ENCODE data around the gene DUSP28.
"Not testable (repeated sequence)": the region's sequence is repeated elsewhere in the genome, so short reads cannot be mapped to it uniquely, and the experiment has no call there.

Gene DUSP28

GRCh38 chr2:240529344-240529999 lies 30.7 kb upstream of the DUSP28 start:
- no peak overlapping the region for H3K27ac ChIP-seq
- TF ChIP-seq, protein P1, sequence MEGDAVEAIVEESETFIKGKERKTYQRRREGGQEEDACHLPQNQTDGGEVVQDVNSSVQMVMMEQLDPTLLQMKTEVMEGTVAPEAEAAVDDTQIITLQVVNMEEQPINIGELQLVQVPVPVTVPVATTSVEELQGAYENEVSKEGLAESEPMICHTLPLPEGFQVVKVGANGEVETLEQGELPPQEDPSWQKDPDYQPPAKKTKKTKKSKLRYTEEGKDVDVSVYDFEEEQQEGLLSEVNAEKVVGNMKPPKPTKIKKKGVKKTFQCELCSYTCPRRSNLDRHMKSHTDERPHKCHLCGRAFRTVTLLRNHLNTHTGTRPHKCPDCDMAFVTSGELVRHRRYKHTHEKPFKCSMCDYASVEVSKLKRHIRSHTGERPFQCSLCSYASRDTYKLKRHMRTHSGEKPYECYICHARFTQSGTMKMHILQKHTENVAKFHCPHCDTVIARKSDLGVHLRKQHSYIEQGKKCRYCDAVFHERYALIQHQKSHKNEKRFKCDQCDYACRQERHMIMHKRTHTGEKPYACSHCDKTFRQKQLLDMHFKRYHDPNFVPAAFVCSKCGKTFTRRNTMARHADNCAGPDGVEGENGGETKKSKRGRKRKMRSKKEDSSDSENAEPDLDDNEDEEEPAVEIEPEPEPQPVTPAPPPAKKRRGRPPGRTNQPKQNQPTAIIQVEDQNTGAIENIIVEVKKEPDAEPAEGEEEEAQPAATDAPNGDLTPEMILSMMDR (conservative IDR thresholded peaks at IDR 0.05) = no peak

GRCh38 chr2:240530181-240530580 lies 30.0 kb upstream of the DUSP28 start:
- TF ChIP-seq, protein P1 (conservative IDR thresholded peaks at IDR 0.05) = no peak
- H3K27ac ChIP-seq = no peak overlapping the region

DNA sequence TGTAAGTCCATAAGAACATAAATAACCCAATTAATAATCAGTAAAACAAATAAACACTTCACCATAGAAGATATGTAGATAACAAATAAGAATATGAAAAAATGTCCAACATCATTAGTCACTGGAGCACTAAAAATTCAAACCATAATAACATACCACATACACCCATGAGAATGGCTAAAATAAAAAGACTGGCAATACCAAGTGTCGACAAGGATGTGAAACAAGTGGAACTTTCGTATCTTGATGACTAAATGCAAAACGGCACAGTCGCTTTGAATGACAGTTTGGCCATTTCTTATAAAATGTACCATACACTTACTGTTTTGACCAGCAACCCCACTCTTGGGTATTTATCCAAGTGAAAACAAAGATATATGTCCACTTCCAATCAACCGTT lies 29.1 kb upstream of the DUSP28 start:
- no peak overlapping the region for H3K27ac ChIP-seq
- TF ChIP-seq, protein P1 (conservative IDR thresholded peaks at IDR 0.05) = no peak

DNA sequence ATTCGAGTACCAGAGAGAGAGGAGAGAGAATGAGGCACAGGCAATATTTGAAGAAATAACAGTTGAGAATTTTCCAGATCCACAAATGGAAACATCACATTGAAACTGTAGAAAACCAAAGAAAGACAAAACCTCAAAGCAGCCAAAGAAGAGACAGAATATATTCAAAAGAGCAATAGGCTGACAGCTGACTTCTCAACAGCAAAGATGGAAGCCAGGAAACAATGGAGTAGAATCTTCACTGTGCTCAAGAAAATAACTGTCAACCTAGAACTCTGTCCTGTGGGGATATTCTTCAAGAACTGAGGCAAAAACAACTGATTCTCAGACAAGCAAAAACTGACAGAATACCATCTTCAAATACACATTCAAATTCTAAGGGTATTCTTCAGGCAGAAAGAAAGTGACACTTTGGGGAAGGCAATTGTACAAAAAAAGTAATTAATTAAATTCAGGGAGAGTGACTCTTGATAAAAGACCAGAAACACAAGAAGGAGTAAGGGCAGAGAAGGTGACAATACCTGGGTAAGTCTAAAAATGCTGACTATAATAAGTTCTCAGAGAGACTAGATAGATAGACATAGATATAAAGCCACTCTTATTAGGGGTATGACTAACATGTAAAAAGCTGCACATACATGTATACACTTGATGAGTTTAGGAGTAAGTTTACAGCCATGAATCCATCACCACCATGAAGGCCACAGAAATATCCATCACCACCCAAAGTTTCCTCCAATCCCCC lies 28.0 kb upstream of the DUSP28 start:
- TF ChIP-seq, protein P1 (conservative IDR thresholded peaks at IDR 0.05) = no peak

DNA sequence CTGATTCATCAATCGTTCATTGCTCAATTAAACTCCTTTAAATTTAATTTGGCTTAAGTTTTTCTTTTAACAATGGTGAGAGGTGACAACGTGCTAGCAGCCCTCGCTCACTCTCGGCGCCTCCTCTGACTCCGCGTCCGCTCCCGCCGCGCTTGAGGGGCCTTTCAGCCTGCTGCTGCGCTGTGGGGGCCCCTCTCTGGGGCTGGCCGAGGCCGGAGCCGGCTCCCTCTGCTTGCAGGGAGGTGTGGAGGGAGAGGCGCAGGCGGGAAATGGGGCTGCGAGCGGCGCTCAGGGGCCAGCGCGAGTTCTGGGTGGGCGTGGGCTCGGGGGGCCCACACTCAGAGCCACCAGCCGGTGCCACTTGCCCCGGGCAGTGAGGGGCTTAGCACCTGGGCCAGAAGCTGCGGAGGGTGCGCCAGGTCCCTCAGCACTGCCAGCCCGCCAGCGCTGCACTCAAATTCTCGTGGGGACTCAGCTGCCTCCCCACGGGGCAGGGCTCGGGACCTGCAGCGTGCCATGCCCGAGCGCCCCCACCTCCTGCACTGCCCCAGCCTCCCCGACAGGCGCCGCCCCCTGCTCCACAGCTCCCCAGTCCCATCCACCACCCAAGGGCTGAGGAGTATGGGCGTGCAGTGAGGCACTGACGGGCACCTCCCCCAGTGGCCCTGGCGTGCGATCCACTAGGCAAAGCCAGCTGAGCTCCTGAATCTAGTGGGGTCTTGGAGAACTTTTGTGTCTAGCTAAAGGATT lies 22.0 kb upstream of the DUSP28 start:
- TF ChIP-seq, protein P1 (conservative IDR thresholded peaks at IDR 0.05) = no peak
- no peak overlapping the region for H3K27ac ChIP-seq

More for the DNA sequence above, 28.0 kb upstream of the DUSP28 start:
- H3K27ac ChIP-seq = no peak overlapping the region

DNA sequence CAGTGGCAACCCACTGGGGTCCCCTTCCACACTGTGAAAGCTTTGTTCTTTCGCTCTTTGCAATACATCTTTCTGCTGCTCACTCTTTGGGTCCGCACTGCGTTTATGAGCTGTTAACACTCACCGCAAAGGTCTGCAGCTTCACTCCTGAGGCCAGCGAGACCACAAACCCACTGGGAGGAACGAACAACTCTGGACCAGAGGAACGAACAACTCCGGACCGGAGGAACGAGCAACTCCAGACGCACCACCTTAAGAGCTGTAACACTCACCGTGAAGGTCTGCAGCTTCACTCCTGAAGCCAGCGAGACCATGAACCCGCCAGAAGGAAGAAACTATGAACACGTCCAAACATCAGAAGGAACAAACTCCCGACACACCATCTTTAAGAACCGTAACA lies 21.1 kb upstream of the DUSP28 start:
- not testable (repeated sequence) for H3K27ac ChIP-seq

- TF ChIP-seq, protein P1 (conservative IDR thresholded peaks at IDR 0.05) = no peak
Observed at GRCh38 chr2:240539906-240540305, 20.3 kb upstream of the DUSP28 start.

More at GRCh38 chr2:240539906-240540305, 20.3 kb upstream of the DUSP28 start:
- no peak overlapping the region for H3K27ac ChIP-seq
